ENCODE measurements around the gene CARS1.
A peak's percentile ranks its signal among the peaks of the same experiment; 100 is the strongest.

CARS1 gene

DNA sequence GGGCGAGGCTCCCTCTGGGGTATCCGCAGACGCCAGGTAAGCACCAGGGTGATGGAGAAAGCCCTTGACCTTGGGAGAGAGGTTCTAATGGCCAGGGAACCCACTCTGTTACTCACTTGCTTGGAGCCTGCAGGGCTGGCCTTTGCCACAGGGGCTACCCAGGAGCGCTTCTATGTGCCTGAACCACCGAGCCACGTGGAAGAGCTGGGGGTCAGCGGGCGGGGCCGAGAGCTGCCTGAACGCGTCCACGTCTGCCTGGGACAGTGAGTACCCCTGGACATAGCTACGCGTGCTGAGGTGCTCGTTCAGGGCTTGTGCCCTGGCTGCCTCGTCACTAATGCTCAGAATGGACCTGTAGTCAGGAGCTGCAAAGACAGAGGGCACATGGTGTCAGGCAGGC is 9.6 kb downstream of the CARS1 start:
- no peak overlapping the region for H3K4me3 ChIP-seq (ENCODE audit: low read length)
- TF ChIP-seq, protein P1, sequence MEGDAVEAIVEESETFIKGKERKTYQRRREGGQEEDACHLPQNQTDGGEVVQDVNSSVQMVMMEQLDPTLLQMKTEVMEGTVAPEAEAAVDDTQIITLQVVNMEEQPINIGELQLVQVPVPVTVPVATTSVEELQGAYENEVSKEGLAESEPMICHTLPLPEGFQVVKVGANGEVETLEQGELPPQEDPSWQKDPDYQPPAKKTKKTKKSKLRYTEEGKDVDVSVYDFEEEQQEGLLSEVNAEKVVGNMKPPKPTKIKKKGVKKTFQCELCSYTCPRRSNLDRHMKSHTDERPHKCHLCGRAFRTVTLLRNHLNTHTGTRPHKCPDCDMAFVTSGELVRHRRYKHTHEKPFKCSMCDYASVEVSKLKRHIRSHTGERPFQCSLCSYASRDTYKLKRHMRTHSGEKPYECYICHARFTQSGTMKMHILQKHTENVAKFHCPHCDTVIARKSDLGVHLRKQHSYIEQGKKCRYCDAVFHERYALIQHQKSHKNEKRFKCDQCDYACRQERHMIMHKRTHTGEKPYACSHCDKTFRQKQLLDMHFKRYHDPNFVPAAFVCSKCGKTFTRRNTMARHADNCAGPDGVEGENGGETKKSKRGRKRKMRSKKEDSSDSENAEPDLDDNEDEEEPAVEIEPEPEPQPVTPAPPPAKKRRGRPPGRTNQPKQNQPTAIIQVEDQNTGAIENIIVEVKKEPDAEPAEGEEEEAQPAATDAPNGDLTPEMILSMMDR (conservative IDR thresholded peaks at IDR 0.05; ENCODE audit: low read length) = no peak
- DNase-seq (ENCODE audit: low read depth) = no peak

DNA sequence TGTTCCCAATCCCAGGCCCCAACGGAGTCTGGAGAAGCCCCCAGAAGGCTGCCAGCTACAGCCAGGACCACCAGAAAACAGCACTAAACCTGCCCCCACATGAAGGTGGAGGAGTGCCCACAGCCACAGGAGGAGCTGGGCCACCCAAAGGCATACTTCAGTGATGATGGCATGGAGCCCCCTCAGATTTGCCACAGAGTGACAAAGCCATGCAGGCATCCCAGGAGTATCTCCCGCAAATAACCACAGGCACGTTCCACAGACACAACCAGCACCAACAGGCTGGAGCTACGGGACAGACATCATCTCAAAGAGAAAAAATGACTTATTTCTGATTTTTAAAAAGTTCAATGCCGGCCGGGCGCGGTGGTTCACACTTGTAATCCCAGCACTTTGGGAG is 10.6 kb downstream of the CARS1 start:
- no peak overlapping the region for H3K4me3 ChIP-seq (ENCODE audit: low read length)
- TF ChIP-seq, protein P1 (conservative IDR thresholded peaks at IDR 0.05; ENCODE audit: low read length) = no peak
- DNase-seq (ENCODE audit: low read depth) = peak; percentile 22

DNA sequence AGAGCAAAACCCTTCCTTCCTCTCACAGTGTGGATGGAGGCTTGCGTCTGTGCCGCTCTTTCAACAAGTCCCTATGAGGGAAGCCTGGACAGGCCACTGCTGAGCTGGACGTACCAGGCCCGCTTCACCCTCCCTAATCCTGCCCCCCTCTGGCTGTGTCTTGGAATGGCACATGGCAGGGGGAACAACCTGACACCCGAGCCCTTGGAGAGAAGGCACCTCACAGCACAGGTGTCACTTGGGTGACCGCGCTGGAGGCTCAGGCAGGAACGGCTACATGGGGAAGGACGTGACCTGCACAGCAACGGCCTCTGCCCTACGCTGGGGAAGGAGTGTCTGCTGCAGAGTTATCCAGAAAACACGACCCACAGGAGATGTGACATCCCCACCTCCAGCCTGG is 11.0 kb downstream of the CARS1 start:
- TF ChIP-seq, protein P1 (conservative IDR thresholded peaks at IDR 0.05; ENCODE audit: low read length) = peak; percentile 30
- DNase-seq (ENCODE audit: low read depth) = no peak
- no peak overlapping the region for H3K4me3 ChIP-seq (ENCODE audit: low read length)

DNA sequence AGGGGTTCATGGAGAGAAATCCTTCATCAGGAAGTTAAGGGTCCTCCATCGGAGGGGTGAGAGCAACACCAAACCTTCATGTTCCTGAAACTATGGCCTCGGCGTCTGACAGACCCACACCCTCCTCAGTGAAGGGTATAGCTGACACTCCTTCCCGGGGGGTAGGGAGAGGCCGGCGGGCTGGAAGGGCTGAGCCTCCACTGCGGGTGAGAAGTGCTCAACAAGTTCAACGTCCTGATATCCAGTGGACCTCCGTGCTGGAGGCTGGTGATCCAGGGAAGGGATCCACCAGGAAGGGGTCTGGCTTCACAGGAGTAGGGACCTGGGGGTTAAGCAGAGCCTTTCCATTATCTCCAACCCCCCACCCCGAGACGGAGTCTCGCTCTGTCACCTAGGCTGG is 12.3 kb downstream of the CARS1 start:
- no peak overlapping the region for H3K4me3 ChIP-seq (ENCODE audit: low read length)
- DNase-seq (ENCODE audit: low read depth) = no peak
- TF ChIP-seq, protein P1 (conservative IDR thresholded peaks at IDR 0.05; ENCODE audit: low read length) = no peak

- DNase-seq (ENCODE audit: low read depth) = peak; percentile 55
- TF ChIP-seq, protein P1 (conservative IDR thresholded peaks at IDR 0.05; ENCODE audit: low read length) = no peak
These were observed 13.2 kb downstream of the CARS1 start for GRCh38 chr11:3044004-3044403.

DNA sequence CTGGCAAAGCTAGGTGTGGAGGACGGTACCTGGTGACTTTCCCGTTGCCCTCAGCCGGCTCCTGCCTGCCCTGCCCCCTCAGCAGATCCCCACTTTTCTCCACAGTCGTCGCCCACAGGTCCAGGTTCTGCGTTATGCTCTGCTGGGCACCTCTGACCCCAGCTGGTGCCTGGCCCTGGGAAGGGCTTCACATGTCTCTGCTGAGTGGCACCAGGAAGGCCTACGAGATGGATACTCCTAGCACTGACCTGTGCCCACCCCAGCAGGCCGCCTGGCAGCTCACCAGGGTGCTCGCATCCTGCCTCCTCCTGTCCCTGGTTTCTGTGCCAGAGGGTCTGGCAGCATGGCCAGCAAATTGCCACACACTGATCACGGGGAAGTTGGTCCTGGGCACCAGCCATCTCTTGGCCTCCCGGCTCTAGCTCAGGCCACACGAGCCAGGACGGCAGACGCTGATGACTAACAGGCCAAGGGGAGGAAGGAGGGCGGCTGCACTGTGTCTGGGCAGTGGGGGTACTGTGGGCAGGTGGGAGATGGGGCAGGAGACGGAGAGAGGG is 13.8 kb downstream of the CARS1 start:
- TF ChIP-seq, protein P1 (conservative IDR thresholded peaks at IDR 0.05; ENCODE audit: low read length) = no peak
- peak; percentile 83 for DNase-seq (ENCODE audit: low read depth)
- no peak overlapping the region for H3K4me3 ChIP-seq (ENCODE audit: low read length)

More at GRCh38 chr11:3044004-3044403, 13.2 kb downstream of the CARS1 start:
- no peak overlapping the region for H3K4me3 ChIP-seq (ENCODE audit: low read length)

- DNase-seq (ENCODE audit: low read depth) = no peak
- TF ChIP-seq, protein P1 (conservative IDR thresholded peaks at IDR 0.05; ENCODE audit: low read length) = no peak
- H3K4me3 ChIP-seq (ENCODE audit: low read length) = no peak overlapping the region
These were observed 14.5 kb downstream of the CARS1 start for GRCh38 chr11:3042496-3043314.

Measured in AG10803 (cell line).